Measurements from ENCODE around the gene GSPT1. TPM values are rescaled to one million over a fixed set of nuclear protein-coding genes. Genes with fewer than 3 reads are reported as not detected.

The GSPT1 gene
- total RNA-seq, 1 donor from 2014 or later, result 72.5 TPM

Other genes with a start within 250 kb of the GSPT1 start
- gene SNN, start 247.5 kb downstream of the GSPT1 start, total RNA-seq (ENCODE audit: insufficient read depth, low replicate concordance), result 6.0 TPM
- 30.3 TPM for gene TXNDC11, start 173.1 kb downstream of the GSPT1 start, total RNA-seq (ENCODE audit: insufficient read depth, low replicate concordance)
- gene ZC3H7A, start 118.7 kb downstream of the GSPT1 start, total RNA-seq (ENCODE audit: insufficient read depth, low replicate concordance), result 61.2 TPM
- gene RSL1D1, start 64.4 kb downstream of the GSPT1 start, total RNA-seq (ENCODE audit: insufficient read depth, low replicate concordance), result 63.8 TPM
- gene NPIPB2, start 26.1 kb upstream of the GSPT1 start, total RNA-seq (ENCODE audit: insufficient read depth, low replicate concordance), result 4.6 TPM
- not detected for gene TNFRSF17, start 49.3 kb upstream of the GSPT1 start, total RNA-seq (ENCODE audit: insufficient read depth, low replicate concordance)
- 26.2 TPM for gene SNX29, start 60.8 kb upstream of the GSPT1 start, total RNA-seq (ENCODE audit: insufficient read depth, low replicate concordance)